Stimulated activated CD8-positive, alpha-beta memory T cell treated with anti-CD3 and anti-CD28 coated beads, Interleukin-4, amount 100 ng/mL, for 24 hours (primary cell): ENCODE results near the gene TRAPPC3.

Experiments
- DNase-seq: peaks from one replicate; pipeline ENCODE4 v3.0.0-alpha.2; 2020; ENCODE audit warnings: low read depth

TRAPPC3 gene

DNA sequence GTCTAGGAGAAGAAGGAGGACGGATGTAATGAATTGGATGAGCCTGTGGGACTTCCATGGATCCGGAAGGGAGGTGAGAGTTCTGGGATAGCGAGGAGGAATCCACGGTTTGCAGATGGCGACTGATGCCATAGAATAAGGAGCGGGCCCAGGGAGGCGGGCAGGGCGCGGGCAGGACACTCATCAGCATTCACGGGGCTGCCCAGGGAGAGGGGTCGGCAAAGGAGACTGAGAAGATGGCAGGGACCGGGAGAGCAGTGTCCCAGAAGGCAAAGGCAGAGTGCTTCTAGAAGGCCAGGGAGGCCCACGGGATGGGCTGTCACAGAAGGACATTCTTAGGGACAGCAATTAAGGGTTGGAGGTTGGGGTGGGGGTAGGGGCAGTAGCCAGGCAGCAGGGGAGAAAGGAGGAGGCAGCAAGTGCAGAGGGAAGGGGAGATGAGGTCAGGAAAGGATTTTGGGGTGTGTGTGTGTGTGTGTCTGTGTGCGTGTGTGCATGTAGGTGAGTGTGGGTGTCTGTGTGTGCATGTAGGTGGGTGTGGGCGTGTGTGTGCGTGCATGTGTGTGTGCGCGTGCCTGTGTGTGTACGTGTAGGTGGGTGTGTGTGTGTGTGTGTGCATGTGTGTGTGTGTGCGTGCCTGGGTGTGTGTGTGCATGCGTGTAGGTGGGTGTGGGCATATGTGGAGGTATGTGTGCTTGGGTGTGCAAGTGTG, 23.1 kb downstream of the TRAPPC3 start:
- no peak for DNase-seq

DNA sequence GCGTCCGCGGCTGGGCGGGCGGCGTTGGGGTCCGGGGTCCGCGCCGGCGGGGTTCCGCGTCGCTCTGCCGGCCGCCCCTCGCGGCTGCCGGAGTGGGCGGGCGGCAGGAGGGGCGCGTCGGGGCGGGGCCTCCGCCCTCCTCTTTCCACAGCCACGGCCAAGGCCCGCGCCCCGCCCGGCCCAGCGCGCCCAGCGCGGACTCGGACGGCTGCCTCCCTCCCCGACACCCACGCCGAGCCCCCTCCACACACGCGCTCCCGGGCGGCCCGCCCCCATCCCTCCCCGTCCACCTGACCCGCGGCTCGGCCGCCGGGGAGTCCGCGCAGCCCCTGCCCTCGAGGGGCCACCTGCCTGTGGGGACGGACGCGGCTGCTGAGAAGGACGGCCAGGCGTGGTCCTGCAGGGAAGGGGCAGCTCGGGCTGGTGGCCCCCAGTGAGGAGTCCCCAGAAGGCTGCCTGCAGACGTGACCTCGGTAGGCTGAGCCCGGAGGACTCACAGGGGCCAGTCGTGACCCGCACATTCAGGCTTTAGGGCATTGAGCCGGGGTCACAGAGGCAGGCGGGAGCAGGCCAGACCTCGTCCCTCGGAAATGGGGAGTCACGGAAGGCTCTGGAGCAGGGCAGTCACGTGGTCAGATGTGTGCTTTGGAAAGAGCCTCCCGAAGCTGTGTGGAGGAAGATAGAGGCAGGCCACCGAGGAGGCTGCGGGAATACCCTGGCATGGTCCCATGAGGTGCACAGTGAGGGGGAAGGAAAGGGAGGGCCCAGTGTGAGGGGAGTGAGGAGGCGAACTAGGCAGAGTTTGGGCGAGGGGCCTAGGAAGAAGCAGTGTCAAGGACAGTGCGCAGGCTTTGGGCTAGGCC, 23.9 kb downstream of the TRAPPC3 start, which contains the start of gene COL8A2:
COL8A2 (minus strand) TSS at position 94 of the 863 bp plus-strand sequence. CDS start 24,980 bp downstream, outside the sequence.
- DNase-seq: no peak

DNA sequence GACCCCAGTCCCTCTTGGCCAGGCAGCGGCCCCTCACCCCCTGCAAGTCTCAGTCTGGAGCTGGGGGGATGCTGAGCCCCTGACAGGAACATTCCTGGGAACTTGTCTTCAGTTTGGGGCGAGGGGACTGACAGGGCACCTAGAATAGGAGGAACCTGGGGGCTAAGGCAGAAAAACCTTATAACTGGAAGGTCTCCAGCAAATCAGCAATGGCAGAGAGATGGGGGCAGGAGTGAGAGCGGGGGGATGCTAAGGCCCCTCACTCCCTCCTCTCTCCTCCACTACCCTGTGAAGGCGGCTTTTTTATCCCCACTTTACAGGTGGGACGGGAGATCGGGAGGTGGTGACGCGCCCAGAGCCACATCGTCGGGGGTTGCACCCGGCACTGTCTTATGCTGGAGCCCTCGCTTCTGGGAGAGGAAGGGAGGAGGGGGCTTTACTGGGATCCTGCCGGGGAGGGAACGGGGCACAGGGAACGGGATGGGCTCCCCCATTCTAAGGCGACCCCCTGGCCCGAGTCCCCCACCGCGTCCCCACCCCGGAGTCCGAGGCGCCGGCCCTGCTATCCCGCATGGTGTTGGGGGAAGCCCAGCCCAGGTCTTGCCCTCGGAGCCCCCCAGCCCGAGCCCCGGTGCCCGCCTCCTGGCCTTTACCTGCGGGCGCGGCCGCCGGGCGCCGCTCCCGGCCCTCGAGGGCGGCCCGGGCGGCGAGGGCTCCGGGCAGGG, 24.7 kb downstream of the TRAPPC3 start:
- DNase-seq: no peak

DNA sequence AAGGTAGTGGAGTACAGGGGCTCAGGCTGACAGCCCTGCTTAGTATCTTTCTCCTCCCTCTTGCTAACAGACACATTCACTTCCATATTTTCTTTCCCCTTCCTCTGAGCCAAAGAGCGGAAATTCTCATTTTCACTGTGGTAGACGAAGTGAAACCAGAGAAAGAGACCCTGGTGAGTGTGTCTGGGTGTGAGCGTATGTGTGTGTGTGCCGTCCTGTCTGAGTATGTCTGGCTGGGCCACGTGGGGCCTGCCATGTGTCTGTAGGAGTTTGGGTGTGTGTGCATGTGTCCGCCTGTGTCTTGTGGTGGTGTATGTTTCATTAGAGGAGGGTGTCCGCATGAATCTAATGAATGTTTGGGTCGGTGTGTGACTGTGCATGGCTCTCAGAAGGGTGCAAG, 25.9 kb downstream of the TRAPPC3 start:
- no peak for DNase-seq

DNA sequence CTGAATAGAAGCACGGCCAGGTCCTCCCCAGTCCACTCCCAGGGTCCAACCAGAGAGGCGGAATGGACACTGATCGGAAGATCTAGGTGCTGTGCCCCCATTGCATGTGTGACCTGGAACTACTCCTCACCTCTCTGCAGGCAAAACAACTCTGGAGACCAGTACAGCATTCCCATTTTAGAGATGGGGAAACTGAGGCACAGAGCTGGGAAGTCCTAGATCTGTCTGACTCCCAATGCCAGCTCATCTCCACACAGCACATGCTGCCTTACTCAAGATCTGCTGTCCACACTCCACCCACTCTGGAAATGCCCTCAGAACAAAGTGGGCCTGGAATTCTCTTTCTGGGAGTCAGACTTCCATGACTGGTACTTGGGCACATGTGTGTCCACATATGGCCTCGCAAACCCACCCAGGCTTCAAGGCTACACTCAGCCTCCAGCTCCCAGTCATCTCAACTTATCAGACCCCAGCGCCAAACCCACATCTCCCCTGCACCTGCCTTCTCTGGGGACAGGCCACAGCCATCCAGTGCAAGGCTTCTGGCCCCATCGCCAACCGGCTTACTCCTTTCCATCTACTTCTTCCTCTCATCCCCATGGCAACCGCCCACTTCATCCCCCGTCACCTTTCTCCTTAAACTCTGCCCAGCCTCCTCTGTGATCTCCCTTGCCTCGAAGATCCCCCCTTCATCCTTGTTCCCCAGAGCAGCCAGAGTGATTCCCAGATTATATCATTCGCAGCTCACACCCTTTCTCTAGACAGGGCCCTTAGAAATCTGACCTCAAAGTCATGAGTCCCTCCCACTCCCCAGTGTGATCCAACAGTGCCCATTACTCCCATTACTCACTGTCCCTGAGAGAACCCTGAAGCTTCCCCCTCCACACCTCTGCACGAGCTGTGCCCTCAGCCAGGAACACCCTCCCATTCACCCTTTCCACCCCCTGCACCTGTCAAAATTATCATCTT, 26.9 kb downstream of the TRAPPC3 start:
- no peak for DNase-seq

DNA sequence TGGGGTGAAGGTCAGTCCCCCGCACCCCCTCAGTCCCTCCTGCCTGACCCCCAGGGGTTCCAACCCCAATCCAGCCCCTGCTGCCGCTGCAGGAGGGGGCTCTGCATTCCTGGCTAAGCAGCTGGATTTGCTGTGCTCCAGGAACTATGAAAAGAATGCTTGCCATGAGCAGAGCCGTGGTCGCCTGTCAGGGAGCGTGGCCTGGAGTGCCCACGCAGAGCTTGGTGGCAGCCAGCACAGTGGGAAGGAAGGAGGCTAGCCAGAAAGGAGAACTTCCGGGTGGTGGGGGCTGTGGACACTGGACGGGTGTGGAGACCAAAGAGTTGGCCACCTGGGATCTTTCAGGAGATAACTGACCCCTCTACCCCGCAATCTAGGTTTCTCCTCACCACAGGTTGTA, 29.8 kb downstream of the TRAPPC3 start:
- no peak for DNase-seq

DNA sequence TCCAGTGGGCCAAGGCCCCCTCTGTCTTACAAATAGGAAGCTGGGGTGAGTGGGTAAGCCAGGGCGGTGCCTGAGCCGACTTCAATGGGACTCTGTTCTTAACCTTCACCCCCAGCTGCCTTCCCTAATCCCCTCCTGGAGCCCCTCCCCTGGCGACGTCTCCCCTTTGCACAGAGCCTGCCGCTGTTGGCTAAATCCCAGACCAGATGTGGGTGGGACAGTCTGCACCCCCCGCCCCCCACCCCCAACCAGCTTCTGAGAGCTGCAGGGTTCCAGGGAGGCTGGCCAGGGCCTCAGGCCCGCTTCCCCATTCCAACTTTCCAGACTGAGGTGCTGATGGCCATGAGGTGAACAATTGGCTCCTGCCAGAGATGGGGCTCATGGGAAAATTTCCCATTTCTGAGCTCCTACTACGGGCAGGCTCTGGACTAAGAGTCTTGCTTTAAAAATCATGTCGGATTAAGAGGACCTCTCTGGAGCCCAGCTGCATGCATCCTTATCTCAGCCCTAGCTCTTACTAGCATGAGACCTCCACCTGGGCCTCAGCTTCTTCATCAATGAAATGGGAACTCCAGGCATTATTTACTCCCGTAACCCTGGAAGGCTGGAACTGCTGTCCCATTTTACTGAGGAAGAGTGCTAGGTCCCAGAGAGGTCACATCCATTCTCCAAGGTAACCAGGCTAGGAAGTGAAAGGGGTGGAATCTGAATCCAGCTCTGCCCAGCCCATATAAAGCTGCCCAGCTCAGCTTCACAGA, 30.7 kb downstream of the TRAPPC3 start:
- DNase-seq: no peak

DNA sequence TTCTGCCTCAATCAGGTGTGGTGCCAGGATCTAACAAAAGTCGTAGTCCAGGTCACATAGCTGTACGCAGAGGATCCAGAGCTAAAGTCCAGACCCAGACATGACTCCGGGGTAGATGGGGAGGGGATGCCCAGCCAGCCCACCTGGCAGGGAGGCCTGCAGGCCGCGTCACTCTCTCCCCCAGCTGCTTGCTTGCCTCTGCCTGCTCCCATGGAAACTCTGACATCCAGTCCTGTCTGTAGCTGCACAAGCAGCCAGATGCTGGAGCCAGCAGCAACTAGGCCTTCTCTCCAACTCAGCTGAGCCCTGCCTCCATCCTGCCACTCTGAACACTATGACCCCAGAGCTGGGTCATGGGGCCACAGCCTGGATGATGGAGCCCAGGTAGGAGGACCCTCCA, 32.4 kb downstream of the TRAPPC3 start:
- DNase-seq: no peak

DNA sequence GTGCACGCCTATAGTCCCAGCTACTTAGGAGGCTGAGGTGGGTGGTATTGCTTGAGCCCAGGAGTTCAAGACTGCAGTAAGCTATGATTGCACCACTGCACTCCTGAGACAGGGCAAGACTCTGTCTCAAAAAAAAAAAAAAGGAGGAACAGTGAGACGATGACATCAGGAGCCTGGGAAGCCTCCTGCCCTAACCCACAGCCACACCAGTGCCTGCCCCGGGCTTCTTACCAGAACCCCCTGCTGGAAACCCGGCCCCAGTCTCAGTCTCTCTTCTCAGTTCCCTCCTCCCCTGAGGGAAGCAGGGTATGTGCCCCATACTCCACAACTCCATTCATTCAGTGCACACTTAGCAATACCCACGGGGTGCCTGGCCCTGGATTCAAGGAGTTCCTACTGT, 33.4 kb downstream of the TRAPPC3 start:
- no peak for DNase-seq

DNA sequence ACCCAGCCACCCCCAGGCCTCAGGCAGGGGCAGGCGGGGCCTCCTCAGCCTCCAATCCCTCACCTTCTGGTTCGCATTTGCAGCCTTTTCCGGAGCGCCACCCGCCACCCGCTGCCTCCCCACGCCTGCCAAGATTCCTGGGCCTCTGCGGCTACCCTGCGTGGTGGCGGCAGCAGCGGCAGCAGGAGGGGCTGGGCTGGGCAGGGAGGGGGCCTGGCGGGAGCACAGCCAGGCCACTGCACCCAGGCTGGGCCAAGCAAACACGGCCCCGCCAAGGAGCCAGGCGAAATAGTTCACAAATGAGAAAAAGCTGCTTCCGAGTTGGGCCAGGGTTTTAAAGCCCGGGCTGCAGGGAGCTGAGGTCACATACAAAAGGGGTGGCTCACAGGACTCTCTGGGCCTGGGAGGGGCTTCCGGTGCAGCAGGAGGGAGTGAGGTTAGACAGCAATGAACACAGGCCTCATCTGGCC, 34.1 kb downstream of the TRAPPC3 start:
- DNase-seq: no peak

DNA sequence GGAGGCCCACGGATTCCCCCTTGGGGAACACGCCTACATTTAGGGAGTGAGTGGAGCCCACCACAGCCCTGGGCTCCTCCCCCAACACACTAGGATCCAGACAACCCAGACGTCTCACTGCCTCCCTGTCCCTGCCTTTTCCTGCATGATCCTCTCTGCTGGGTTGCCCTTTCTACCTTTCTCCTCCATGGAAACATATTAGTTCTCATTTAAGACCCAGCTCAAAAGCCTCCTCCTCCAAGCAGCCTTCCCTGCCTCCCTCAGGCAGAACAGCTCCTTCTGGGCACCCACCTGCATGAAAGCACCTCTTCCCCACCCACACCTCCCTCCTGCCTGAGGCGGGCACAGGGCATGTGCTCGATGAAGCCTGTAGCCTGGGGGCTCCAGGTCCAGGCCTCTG, 34.9 kb downstream of the TRAPPC3 start:
- DNase-seq: no peak

DNA sequence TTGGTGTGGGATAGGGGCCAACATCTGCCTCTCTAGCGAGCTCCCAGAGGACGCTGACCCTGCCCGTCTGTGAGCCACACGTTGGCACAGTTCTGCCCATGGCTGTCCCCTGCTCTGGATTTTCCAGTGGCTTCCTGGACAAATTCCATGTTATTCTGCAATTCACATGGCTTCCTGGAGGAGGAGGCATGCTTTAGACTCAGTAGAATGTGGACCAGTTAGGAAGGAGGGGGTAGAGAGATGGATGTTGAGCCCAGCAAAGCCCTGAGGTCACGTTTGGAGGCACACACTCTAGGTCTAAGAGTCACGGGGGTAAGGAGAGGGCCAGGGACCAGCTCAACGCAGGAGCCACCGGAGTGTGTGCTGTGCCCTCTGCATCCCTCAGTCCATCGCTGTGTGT, 36.5 kb downstream of the TRAPPC3 start:
- no peak for DNase-seq

DNA sequence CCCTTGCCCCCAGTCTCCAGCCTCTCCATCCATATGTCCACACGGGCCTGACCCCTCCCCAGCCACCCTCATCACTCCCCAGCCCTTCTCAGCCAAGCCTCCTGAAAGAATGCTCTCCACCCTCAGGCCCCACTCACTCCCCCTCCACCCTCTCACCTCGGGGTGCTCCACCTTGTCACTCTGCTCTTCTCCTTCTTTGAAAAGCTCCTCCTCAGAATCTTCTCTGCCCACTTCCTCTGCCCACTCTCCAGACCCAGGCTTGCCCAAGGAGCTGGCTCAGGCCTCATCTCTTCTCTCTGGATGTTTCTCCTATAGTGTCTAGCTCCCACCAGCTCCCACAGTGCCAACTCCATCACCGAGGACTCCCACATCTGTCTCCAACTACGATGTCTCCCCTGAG, 38.1 kb downstream of the TRAPPC3 start:
- DNase-seq: no peak

DNA sequence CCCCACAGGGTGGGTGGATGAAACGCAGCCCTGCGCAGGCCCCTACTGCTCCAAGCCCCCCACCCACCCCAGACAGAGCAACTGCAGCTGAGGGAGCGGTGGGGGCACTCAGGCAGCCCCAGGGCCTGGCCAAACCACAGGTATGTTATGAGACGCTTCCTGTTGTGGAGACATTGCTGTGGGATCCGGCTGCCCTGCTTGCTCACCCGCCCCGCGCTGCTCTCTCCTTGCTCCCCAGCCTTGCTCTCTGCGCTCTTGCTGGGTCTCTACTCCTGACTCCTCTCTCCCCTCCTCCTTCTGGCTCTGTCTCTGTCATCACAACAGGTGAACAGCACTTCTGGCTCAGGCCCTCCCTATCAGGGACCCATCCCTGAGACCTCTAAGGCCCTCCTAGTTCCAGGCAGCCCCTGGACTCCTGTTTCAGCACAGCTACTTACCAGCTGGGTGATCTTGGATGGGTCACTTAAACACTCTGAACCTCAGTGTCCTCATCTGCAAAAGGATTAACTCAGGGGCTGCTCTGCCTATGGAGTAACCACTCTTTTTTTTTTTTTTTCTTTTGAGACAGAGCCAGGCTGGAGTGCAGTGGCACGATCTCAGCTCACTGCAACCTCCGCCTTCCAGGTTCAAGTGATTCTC, 40.1 kb downstream of the TRAPPC3 start:
- DNase-seq: no peak

DNA sequence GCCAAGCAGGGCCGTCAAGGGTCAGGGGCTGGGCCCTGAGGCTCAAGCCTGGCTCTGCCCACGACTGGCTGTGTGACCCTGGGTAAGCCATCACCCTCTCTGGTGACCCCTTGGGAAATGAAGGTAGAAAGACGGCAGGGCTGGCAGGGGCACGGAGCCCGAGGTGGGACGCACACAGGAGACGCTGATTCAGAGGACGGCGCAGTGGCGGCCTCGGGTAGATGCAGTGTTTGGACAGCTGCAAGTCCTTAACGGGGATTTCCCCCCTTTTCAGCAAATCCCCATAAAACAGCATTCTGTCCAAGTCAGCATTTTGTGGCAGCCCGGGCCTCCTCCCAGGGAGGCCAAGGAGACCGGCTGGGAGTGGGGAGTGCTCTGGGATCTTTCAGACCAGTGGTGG, 41.0 kb downstream of the TRAPPC3 start:
- no peak for DNase-seq

DNA sequence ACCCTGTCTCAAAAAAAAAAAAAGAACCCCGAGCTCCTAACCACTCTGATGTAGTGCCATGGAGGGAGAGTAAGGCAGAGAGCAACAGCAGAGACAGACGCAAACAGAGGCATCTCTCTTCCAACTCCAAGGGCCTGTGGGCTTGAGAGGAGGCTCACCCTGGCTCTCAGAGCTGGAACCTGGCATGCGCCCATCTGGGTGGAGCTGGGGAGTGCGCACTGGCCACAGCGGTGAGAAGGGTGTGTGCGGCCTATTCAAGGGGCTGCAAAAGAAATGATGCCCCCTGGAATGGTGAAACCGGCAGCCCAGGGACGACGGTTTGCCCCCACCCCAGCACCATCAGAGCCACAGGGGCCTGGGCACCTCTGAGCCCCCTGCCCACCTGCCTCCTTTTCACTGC, 41.9 kb downstream of the TRAPPC3 start:
- DNase-seq: no peak

DNA sequence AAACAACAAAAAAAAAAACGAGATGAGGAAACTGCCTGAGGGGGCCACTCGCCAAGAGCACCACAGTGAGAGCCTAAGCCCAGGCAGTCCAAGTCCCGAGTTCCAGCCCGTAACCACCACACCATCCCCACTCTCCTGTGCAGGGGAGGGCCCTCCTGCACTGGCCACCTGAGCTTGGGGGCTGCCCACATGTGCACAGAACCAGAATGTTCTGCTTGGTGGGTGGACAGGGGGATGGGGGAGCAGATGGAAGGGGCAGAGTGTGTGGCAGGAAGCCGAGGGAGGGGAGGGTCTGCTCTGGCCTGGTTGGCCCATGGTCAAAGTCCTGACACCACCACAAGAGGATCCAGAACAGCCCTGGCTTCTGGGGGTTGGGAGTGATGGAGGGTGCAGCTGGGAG, 43.0 kb downstream of the TRAPPC3 start:
- DNase-seq: no peak

DNA sequence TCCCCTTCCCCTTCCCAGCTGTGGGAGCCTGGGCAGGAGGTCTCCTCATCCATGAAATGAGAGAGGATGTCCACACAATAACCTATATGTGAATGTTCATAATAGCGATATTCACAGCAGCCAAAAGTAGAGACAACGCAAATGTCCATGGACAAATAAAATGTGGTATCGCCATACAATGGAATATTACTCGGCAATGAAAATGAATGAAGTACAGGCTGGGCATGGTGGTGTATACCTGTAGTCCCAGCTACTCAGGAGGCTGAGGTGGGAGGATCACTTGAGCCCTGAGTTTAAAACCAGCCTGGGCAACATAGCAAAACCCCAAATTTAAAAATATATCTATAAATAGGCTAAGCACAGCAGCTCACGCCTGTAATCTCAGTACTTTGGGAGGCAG, 47.7 kb downstream of the TRAPPC3 start:
- DNase-seq: no peak

DNA sequence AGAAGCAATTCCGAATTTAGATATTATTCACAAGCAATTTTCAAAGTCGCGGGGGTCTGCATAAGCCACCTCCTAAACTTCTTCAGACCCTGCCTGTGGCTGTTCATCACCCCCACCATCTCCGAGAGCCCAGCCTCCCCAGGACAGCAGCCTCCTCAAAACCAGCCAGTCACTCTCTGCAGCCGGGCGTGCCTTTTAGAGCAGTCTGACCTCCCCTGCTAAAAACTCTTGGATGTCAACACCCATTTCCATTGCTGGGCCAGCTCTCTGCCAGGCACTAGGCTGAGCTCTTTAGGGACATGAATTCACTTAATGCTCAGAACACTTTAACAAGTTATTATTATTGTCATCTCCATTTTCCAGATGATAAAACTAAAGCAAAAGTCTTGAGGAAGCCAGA, 48.9 kb downstream of the TRAPPC3 start:
- no peak for DNase-seq

DNA sequence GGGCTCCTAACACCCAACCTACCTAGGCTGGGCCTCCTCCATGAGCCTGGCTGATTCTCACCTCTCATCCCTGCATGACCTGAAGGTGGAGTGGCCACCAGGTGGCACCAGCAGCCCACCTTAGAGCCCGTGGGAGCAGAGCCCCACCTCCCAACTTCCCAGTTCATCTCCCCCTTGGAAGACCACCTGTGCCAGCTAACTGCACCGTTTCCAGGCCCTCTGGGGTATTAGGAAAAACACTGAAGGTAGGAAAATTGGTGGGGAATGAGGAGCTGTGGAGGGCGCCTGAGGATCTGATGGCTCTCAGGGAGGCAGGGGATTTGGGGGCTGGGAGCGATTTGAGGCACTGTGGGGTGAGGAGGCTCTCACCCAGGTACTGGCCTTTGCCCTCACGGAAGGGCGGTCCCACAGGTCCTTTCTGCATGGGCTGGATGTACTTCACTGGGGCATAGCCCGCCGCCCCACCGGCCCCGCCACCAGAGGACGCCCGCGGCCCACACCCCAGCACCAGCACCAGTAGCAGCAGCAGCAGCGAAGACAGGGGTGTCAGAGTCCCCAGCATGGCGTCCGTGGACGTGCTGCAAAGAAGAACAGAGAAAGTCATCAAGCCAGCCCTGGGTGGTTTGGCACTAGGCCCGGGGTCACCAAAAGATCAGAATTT, 49.5 kb downstream of the TRAPPC3 start:
- DNase-seq: peak; percentile 62
